NOMO-1 treated with dmso at 0.1 percent for 144 hours (cell line): ENCODE measurements around the gene SCRN2.

Experiments used
- DNase-seq: peaks from one replicate; lab custom pipeline; 2025; ENCODE audit not compliant: unreplicated experiment; lab: John Stamatoyannopoulos, UW

Gene SCRN2

GRCh38 chr17:47807421-47807820 is 33.7 kb downstream of the SCRN2 start:
- DNase-seq, result no peak

- no peak for DNase-seq
Measured at GRCh38 chr17:47806913-47807255, 34.2 kb downstream of the SCRN2 start.

- no peak for DNase-seq
Measured at GRCh38 chr17:47806026-47806912, 34.8 kb downstream of the SCRN2 start.

- no peak for DNase-seq
Measured at GRCh38 chr17:47804461-47804860, 36.6 kb downstream of the SCRN2 start.

- DNase-seq, result no peak
Measured at GRCh38 chr17:47803751-47804150, 37.3 kb downstream of the SCRN2 start.

- DNase-seq, result no peak
Measured at GRCh38 chr17:47803201-47803600, 37.9 kb downstream of the SCRN2 start.

GRCh38 chr17:47802341-47803022 is 38.6 kb downstream of the SCRN2 start:
- no peak for DNase-seq

GRCh38 chr17:47801906-47802305 is 39.2 kb downstream of the SCRN2 start:
- DNase-seq, result no peak

- DNase-seq, result no peak
Measured at GRCh38 chr17:47801176-47801765, 39.8 kb downstream of the SCRN2 start.

GRCh38 chr17:47800686-47801085 is 40.4 kb downstream of the SCRN2 start:
- no peak for DNase-seq

- DNase-seq, result no peak
Measured at GRCh38 chr17:47797797-47798196, 43.3 kb downstream of the SCRN2 start.

- DNase-seq, result no peak
Measured at GRCh38 chr17:47792979-47793378, 48.1 kb downstream of the SCRN2 start.

- DNase-seq, result no peak
Measured at GRCh38 chr17:47792457-47792856, 48.6 kb downstream of the SCRN2 start.

GRCh38 chr17:47791025-47791424 is 50.0 kb downstream of the SCRN2 start:
- no peak for DNase-seq

- no peak for DNase-seq
Measured at GRCh38 chr17:47789611-47790561, 51.2 kb downstream of the SCRN2 start.
